Nephron (organoid): Measurements from ENCODE around the gene P3H3.

Source experiments
- H3K27ac Mint-ChIP-seq, 3 experiments: 2 replicates each; pipeline ENCODE4 v1.8.0; 2020; ENCODE audit warnings: mixed read lengths in 3 of 3, mild to moderate bottlenecking in 2 of 3, moderate library complexity in 1 of 3
- H3K27me3 Mint-ChIP-seq: 2 replicates; pipeline ENCODE4 v1.8.0; 2021; ENCODE audit warnings: low read depth, mild to moderate bottlenecking, moderate library complexity, mixed read lengths
- H3K36me3 Mint-ChIP-seq: 2 replicates; pipeline ENCODE4 v1.8.0; 2020; ENCODE audit warnings: low read depth, mixed read lengths
- H3K4me1 Mint-ChIP-seq: 2 replicates; pipeline ENCODE4 v1.8.0; 2020; ENCODE audit warnings: mixed read lengths
- H3K4me3 Mint-ChIP-seq, 3 experiments: 2 replicates each; pipeline ENCODE4 v1.8.0; 2020; ENCODE audit warnings: mild to moderate bottlenecking in 3 of 3, mixed read lengths in 3 of 3, moderate library complexity in 2 of 3
- H3K9me3 Mint-ChIP-seq: 2 replicates; pipeline ENCODE4 v1.8.0; 2020; ENCODE audit warnings: mixed read lengths
- TF ChIP-seq, protein P1 (sequence below), 3 experiments: fragments of 200-600 bp; sonication (generic); IDR thresholded peaks; one replicate each; pipeline ENCODE4 v1.5.0; 2021; ENCODE audit warnings: antibody characterized with exemption in 3 of 3; ENCODE audit not compliant: unreplicated experiment in 3 of 3

P3H3 gene

GRCh38 chr12:6818645-6819044, 9.6 kb upstream of the P3H3 start:
- H3K4me1 Mint-ChIP-seq, result peaks cover 38% of the 10 kb centered on the region
- TF ChIP-seq, protein P1, sequence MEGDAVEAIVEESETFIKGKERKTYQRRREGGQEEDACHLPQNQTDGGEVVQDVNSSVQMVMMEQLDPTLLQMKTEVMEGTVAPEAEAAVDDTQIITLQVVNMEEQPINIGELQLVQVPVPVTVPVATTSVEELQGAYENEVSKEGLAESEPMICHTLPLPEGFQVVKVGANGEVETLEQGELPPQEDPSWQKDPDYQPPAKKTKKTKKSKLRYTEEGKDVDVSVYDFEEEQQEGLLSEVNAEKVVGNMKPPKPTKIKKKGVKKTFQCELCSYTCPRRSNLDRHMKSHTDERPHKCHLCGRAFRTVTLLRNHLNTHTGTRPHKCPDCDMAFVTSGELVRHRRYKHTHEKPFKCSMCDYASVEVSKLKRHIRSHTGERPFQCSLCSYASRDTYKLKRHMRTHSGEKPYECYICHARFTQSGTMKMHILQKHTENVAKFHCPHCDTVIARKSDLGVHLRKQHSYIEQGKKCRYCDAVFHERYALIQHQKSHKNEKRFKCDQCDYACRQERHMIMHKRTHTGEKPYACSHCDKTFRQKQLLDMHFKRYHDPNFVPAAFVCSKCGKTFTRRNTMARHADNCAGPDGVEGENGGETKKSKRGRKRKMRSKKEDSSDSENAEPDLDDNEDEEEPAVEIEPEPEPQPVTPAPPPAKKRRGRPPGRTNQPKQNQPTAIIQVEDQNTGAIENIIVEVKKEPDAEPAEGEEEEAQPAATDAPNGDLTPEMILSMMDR (IDR thresholded peaks at IDR 0.05; ENCODE audit: unreplicated experiment in 3 of 3), result no peak
- peak overlapping the region; percentile 54 to 98 (median 63) for H3K27ac Mint-ChIP-seq
- H3K9me3 Mint-ChIP-seq, result no peaks in the 10 kb centered on the region
- H3K4me3 Mint-ChIP-seq, result peak overlapping the region in 1 of 3 experiments; percentile 59
- H3K27me3 Mint-ChIP-seq, result peaks cover 4% of the 10 kb centered on the region
- H3K36me3 Mint-ChIP-seq, result no peaks in the 10 kb centered on the region

DNA sequence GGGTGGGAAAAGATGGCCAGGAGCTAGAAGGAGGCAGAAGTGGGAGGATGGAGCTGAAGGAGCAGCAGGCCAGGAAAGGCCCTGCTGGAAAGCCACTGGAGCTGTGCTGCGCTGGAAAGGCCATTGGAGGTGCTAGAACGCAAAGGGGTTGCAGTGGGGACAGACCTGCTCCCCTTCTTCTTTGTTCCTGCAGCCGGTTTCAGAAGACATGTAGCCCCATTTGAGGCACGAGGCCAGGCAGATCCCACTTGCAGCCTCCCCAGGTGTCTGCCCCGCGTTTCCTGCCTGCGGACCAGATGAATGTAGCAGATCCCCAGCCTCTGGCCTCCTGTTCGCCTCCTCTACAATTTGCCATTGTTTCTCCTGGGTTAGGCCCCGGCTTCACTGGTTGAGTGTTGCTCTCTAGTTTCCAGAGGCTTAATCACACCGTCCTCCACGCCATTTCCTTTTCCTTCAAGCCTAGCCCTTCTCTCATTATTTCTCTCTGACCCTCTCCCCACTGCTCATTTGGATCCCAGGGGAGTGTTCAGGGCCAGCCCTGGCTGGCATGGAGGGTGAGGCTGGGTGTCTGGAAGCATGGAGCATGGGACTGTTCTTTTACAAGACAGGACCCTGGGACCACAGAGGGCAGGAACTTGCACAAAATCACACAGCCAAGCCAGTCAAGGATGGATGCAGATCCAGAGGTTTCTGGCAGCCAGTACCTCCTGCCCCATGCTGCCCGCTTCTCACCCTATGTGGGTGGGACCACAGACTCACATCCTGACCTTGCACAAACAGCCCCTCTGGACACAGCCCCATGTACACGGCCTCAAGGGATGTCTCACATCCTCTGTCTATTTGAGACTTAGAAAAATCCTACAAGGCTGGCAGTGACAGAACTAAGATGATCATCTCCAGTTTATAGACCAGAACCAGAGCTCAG, 8.8 kb upstream of the P3H3 start:
- H3K27me3 Mint-ChIP-seq, result peaks cover 4% of the 10 kb centered on the region
- TF ChIP-seq, protein P1 (IDR thresholded peaks at IDR 0.05; ENCODE audit: unreplicated experiment in 3 of 3), result no peak
- H3K4me3 Mint-ChIP-seq, result peak overlapping the region; percentile 61 to 84 (median 66)
- H3K4me1 Mint-ChIP-seq, result peaks cover 42% of the 10 kb centered on the region
- H3K36me3 Mint-ChIP-seq, result no peaks in the 10 kb centered on the region
- no peaks in the 10 kb centered on the region for H3K9me3 Mint-ChIP-seq
- peak overlapping the region; percentile 63 to 98 (median 74) for H3K27ac Mint-ChIP-seq

DNA sequence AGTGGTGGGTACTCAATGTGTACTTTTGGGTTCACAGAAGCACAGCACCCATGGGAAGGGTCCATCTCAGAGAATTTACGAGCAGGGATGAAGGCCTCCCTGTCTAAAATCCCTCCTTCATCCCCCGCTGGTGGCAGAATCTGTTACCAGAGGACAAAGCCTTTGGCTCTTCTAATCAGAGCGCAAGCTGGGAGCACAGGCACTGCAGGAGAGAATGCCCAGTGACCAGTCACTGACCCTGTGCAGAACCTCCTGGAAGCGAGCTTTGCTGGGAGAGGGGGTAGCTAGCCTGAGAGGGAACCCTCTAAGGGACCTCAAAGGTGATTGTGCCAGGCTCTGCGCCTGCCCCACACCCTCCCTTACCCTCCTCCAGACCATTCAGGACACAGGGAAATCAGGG, 8.0 kb upstream of the P3H3 start:
- Mint-ChIP-seq H3K4me3 (peak overlapping the region; percentile 84 to 86 (median 85)), H3K9me3 (no peaks in the 10 kb centered on the region), H3K27ac (peak overlapping the region; percentile 74 to 98 (median 91))

GRCh38 chr12:6821591-6822425, 6.4 kb upstream of the P3H3 start, which contains the start of gene GPR162:
Gene GPR162 (plus strand): TSS chr12:6821821. CDS start chr12:6823899, 2,078 bp downstream.
- no peaks in the 10 kb centered on the region for H3K9me3 Mint-ChIP-seq
- H3K27ac Mint-ChIP-seq, result peak within 1 kb of the TSS; percentile 90 to 98 (median 91)
- peak within 1 kb of the TSS; percentile 84 to 86 (median 85) for H3K4me3 Mint-ChIP-seq
- H3K27me3 Mint-ChIP-seq, result peaks cover 4% of the 10 kb centered on the region
- H3K36me3 Mint-ChIP-seq, result peaks cover 4% of the 10 kb centered on the region
- H3K4me1 Mint-ChIP-seq, result peaks cover 57% of the 10 kb centered on the region
- TF ChIP-seq, protein P1 (IDR thresholded peaks at IDR 0.05; ENCODE audit: unreplicated experiment in 3 of 3), result no peak

More for the DNA sequence above, 8.0 kb upstream of the P3H3 start:
- TF ChIP-seq, protein P1 (IDR thresholded peaks at IDR 0.05; ENCODE audit: unreplicated experiment in 3 of 3), result no peak
- Mint-ChIP-seq H3K4me1 (peaks cover 48% of the 10 kb centered on the region), H3K36me3 (peaks cover 4% of the 10 kb centered on the region), H3K27me3 (peaks cover 4% of the 10 kb centered on the region)

GRCh38 chr12:6822426-6823135, 5.6 kb upstream of the P3H3 start:
- Mint-ChIP-seq H3K27me3 (peaks cover 4% of the 10 kb centered on the region), H3K4me1 (peaks cover 62% of the 10 kb centered on the region), H3K4me3 (peak overlapping the region; percentile 84 to 86 (median 85)), H3K27ac (peak overlapping the region; percentile 61 to 98 (median 69)), H3K9me3 (no peaks in the 10 kb centered on the region), H3K36me3 (peaks cover 4% of the 10 kb centered on the region)
- TF ChIP-seq, protein P1 (IDR thresholded peaks at IDR 0.05; ENCODE audit: unreplicated experiment in 3 of 3), result no peak
